Keratinocyte (primary cell): Measurements from ENCODE around the gene ADARB2. TPM values are rescaled to one million over a fixed set of nuclear protein-coding genes. Genes with fewer than 3 reads are reported as not detected.

Source experiments
- DNase-seq: peaks from one replicate; pipeline ENCODE4 v3.0.0-alpha.2; 2011; ENCODE audit warnings: low read depth, missing footprints, low spot score
- FAIRE-seq: peaks from 2 replicates; lab custom pipeline; 2011; peaks lifted over from hg19 to GRCh38; lab: Jason Lieb, UNC
- H2AFZ ChIP-seq: 2 replicates; pipeline ENCODE4 v1.6.0; 2012; ENCODE audit warnings: low read length, control low read depth, inconsistent platforms; ENCODE audit not compliant: control insufficient read depth
- H3K27ac ChIP-seq: 2 replicates; pipeline ENCODE4 v1.5.1; 2011; ENCODE audit warnings: low read length; ENCODE audit not compliant: control insufficient read depth, insufficient read depth
- H3K27me3 ChIP-seq: 3 replicates; pipeline ENCODE4 v1.6.0; 2011; ENCODE audit warnings: low read length; ENCODE audit not compliant: control insufficient read depth, insufficient read depth; ENCODE audit errors: extremely low read depth
- H3K36me3 ChIP-seq, 2 experiments: 2 replicates in 1 of 2; 3 replicates in 1 of 2; pipeline ENCODE4 v1.5.1; 2011; ENCODE audit warnings: low read length in 2 of 2, mild to moderate bottlenecking in 1 of 2; ENCODE audit not compliant: control insufficient read depth in 2 of 2, insufficient read depth in 2 of 2; ENCODE audit errors: extremely low read depth in 1 of 2
- H3K4me1 ChIP-seq: 3 replicates; pipeline ENCODE4 v1.5.1; 2011; ENCODE audit warnings: low read length; ENCODE audit not compliant: control insufficient read depth, insufficient read depth; ENCODE audit errors: extremely low read depth
- H3K4me2 ChIP-seq: 3 replicates; pipeline ENCODE4 v1.6.0; 2011; ENCODE audit warnings: low read depth, low read length; ENCODE audit not compliant: control insufficient read depth, insufficient read depth; ENCODE audit errors: extremely low read depth
- H3K4me3 ChIP-seq, 3 experiments: fragments of 200-600 bp in 1 of 3; sonication (generic) in 1 of 3; 2 replicates in 2 of 3; 3 replicates in 1 of 3; pipeline ENCODE4 v1.5.1; 2011 to 2016; ENCODE audit warnings: low read length in 3 of 3, mild to moderate bottlenecking in 3 of 3, control low read depth in 2 of 3, inconsistent platforms in 1 of 3, low read depth in 1 of 3, mixed read lengths in 1 of 3, mixed run types in 1 of 3, moderate library complexity in 1 of 3; ENCODE audit not compliant: control insufficient read depth in 2 of 3, insufficient read depth in 2 of 3; ENCODE audit errors: extremely low read depth in 1 of 3
- H3K79me2 ChIP-seq: 2 replicates; pipeline ENCODE4 v1.6.0; 2012; ENCODE audit warnings: low read length; ENCODE audit not compliant: control insufficient read depth, insufficient read depth
- H3K9ac ChIP-seq: 3 replicates; pipeline ENCODE4 v1.6.0; 2011; ENCODE audit warnings: low read length; ENCODE audit not compliant: control insufficient read depth, insufficient read depth; ENCODE audit errors: extremely low read depth
- H3K9me1 ChIP-seq: 3 replicates; pipeline ENCODE4 v1.6.0; 2011; ENCODE audit warnings: low read length; ENCODE audit not compliant: control insufficient read depth, insufficient read depth; ENCODE audit errors: extremely low read depth
- H3K9me3 ChIP-seq: 2 replicates; pipeline ENCODE4 v1.5.1; 2012; ENCODE audit warnings: low read depth, low read length; ENCODE audit not compliant: control insufficient read depth
- H4K20me1 ChIP-seq: 3 replicates; pipeline ENCODE4 v1.6.0; 2011; ENCODE audit warnings: low read length; ENCODE audit not compliant: control insufficient read depth, insufficient read depth; ENCODE audit errors: extremely low read depth
- CTCF ChIP-seq, 3 experiments: IDR thresholded peaks in 1 of 3; conservative IDR thresholded peaks in 1 of 3; optimal IDR thresholded peaks in 1 of 3; 2 replicates in 2 of 3; 3 replicates in 1 of 3; pipeline versions ENCODE3 to v1.5.1; 2011; ENCODE audit warnings: low read length in 3 of 3, mild to moderate bottlenecking in 3 of 3, moderate library complexity in 2 of 3, control low read depth in 1 of 3, inconsistent platforms in 1 of 3; ENCODE audit not compliant: insufficient read depth in 2 of 3; ENCODE audit errors: extremely low read depth in 1 of 3
- EZH2 ChIP-seq: IDR thresholded peaks from one replicate; pipeline ENCODE4 v1.6.1; 2012; ENCODE audit warnings: inconsistent platforms, mild to moderate bottlenecking, low read length, moderate library complexity
- dilution Hi-C: fragments of 300-500 bp; cut with MboI; formaldehyde crosslinking; loops from one replicate; pipeline ENCODE4 v1.7.0; 2020; ENCODE audit warnings: low sequenced_read_pairs; ENCODE audit not compliant: extremely low pct_ligation_motif_present
- polyA plus RNA-seq, 5 experiments: library from polyadenylated mRNA; depleted of rRNA in 3 of 5; stranded (reverse) in 3 of 5; stranded (forward) in 1 of 5; unstranded in 1 of 5; fragments of >200 nt; gene quantifications; 1 replicate in 1 of 5; 2 replicates in 3 of 5; 3 replicates in 1 of 5; pipeline versions ENCODE4 v1.2.1 to v1.2.3, GENCODE V29; 2011 to 2012; ENCODE audit warnings: missing spikeins in 2 of 5, low read depth in 1 of 5, low replicate concordance in 1 of 5

ADARB2 gene
- polyA plus RNA-seq, 1 donor (not counting 4 experiments of a cell fraction or from before 2014, with no cell fraction given): not detected

DNA sequence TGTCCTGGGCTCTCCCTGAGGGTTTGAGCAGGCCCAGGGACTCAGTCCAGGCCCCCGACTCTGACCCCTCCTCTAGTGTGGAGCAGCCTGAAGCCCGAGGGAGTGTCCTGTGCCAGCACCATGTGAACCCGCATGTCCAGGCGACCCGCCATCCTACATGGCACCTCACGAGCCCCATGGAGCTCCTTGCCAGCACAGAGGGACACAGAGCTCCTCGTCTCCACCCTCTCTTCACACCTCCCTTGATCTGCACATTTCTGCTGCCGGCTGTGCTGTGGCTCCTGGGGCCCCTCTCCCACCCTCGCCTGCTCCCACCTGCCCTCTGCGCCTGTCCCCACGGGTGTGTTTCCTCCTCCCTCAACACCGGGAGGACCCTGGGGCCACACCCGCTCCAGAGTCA lies 103.5 kb downstream of the ADARB2 start:
- dilution Hi-C loops: no loop called here
- no peaks in the 10 kb centered on the region for H3K4me1 ChIP-seq

GRCh38 chr10:1632596-1632995 lies 104.7 kb downstream of the ADARB2 start:
- no peak overlapping the region for H3K27ac ChIP-seq
- H3K9me1 ChIP-seq: no peaks in the 10 kb centered on the region
- no peak overlapping the region for H2AFZ ChIP-seq
- no peak for FAIRE-seq
- no peak overlapping the region for H3K9ac ChIP-seq
- no peaks in the 10 kb centered on the region for H3K36me3 ChIP-seq
- dilution Hi-C loops: no loop called here
- H3K79me2 ChIP-seq: no peaks in the 10 kb centered on the region
- DNase-seq: no peak
- H3K4me1 ChIP-seq: no peaks in the 10 kb centered on the region
- H3K27me3 ChIP-seq: no peaks in the 10 kb centered on the region
- peaks cover 13% of the 10 kb centered on the region for H3K9me3 ChIP-seq
- no peaks in the 10 kb centered on the region for H4K20me1 ChIP-seq
- no peak overlapping the region for H3K4me3 ChIP-seq
- H3K4me2 ChIP-seq: no peak overlapping the region
- TF ChIP-seq CTCF (optimal IDR thresholded peaks at IDR 0.05 in 1 of 3, IDR thresholded peaks at IDR 0.05 in 1 of 3, conservative IDR thresholded peaks at IDR 0.05 in 1 of 3; ENCODE audit: extremely low read depth in 1 of 3, insufficient read depth in 2 of 3, low read length in 3 of 3) (no peak), EZH2 (no peak)

More for the DNA sequence above, 103.5 kb downstream of the ADARB2 start:
- TF ChIP-seq EZH2 (no peak), CTCF (optimal IDR thresholded peaks at IDR 0.05 in 1 of 3, IDR thresholded peaks at IDR 0.05 in 1 of 3, conservative IDR thresholded peaks at IDR 0.05 in 1 of 3; ENCODE audit: extremely low read depth in 1 of 3, insufficient read depth in 2 of 3, low read length in 3 of 3) (no peak)
- Histone ChIP-seq H3K27me3 (no peaks in the 10 kb centered on the region), H3K36me3 (no peaks in the 10 kb centered on the region), H3K27ac (no peak overlapping the region), H3K4me3 (no peak overlapping the region), H3K79me2 (no peaks in the 10 kb centered on the region), H3K9me3 (peaks cover 10% of the 10 kb centered on the region), H3K9me1 (no peaks in the 10 kb centered on the region), H3K9ac (no peak overlapping the region), H2AFZ (no peak overlapping the region), H4K20me1 (no peaks in the 10 kb centered on the region), H3K4me2 (no peak overlapping the region)
- FAIRE-seq: no peak
- DNase-seq: no peak
